H1 (cell line): ENCODE measurements around the gene SIX1. TPM values are rescaled to one million over a fixed set of nuclear protein-coding genes. Genes with fewer than 3 reads are reported as not detected.

Source experiments
- ATF3 ChIP-seq: IDR thresholded peaks from 2 replicates; pipeline ENCODE4 v1.6.1; 2011; ENCODE audit warnings: low read depth, mild to moderate bottlenecking, low read length; ENCODE audit not compliant: insufficient read depth
- CEBPB ChIP-seq: IDR thresholded peaks from 2 replicates; pipeline ENCODE4 v1.6.1; 2012; ENCODE audit warnings: low read depth, low read length
- SIN3A ChIP-seq, 2 experiments: IDR thresholded peaks in 1 of 2; conservative IDR thresholded peaks in 1 of 2; 2 replicates each; pipeline ENCODE4 v1.6.1; 2011 to 2012; ENCODE audit warnings: low read length in 2 of 2, improper control_type of control experiment in 1 of 2, low read depth in 1 of 2, mild to moderate bottlenecking in 1 of 2
- ZNF274 ChIP-seq: IDR thresholded peaks from 2 replicates; pipeline ENCODE4 v1.7.0; 2012; ENCODE audit warnings: low read length, borderline replicate concordance; ENCODE audit errors: extremely low read depth
- polyA plus RNA-seq, 7 experiments: library from polyadenylated mRNA; depleted of rRNA in 3 of 7; stranded (reverse) in 5 of 7; unstranded in 2 of 7; fragments of >200 nt in 5 of 7; fragments of 200-250 nt in 2 of 7; gene quantifications; 1 replicate in 5 of 7; 2 replicates in 1 of 7; 4 replicates in 1 of 7; pipeline versions ENCODE4 v1.2.1 to v1.2.3, GENCODE V29; 2011 to 2013; ENCODE audit warnings: missing spikeins in 2 of 7, mixed read lengths in 2 of 7
- total RNA-seq: library from RNA; stranded (reverse); fragmentation: NEBNext Ultra II Directional; extraction: Animal tissue kit (Norgen Biotek cat#: 25700); gene quantifications from 2 replicates; pipeline ENCODE4 v1.2.1, GENCODE V29; 2021

Gene SIX1
- total and polyA plus RNA-seq, 2 of the 8 experiments (the other 6 are each of a cell fraction or from before 2014, with no cell fraction given), result 0.03 to 0.69 TPM

GRCh38 chr14:60648934-60649874 lies at the start of gene SIX1 (continued):
- TF ChIP-seq ATF3 (no peak), CEBPB (no peak), ZNF274 (no peak), SIN3A (conservative IDR thresholded peaks at IDR 0.05 in 1 of 2, IDR thresholded peaks at IDR 0.05 in 1 of 2; ENCODE audit: low read depth in 1 of 2, low read length in 2 of 2) (0 out of 4 replicates have a peak, but pooled peaks of 1 of the 2 experiments have one; percentile 27)
